ENCODE results near the gene TRPM8.

Gene TRPM8

GRCh38 chr2:234044157-234044556 lies 127.0 kb downstream of the TRPM8 start:
- DNase-seq (ENCODE audit: low read depth in 2 of 2): no peak

DNA sequence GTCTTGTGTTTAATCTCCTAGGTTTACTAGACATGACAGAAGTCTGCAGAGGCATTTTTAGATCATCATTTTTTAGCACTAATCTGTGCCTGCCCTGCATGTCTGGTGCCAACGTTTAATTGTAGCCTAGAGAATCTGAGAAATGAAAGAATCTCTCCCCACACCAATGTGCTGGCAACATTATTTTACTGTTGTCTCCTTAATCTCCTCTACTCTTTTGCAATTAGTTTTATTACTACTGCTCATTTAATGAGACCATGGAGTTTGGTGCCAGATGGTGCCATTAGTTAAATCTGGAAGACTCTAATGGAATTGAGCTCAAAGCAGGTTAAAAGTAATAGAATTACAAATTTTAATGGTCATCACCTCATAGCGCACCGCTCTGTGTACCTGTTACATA lies 129.3 kb downstream of the TRPM8 start:
- DNase-seq (ENCODE audit: low read depth in 2 of 2): no peak

GRCh38 chr2:234047361-234047760 lies 130.2 kb downstream of the TRPM8 start:
- DNase-seq (ENCODE audit: low read depth in 2 of 2): no peak

GRCh38 chr2:234048049-234048448 lies 130.9 kb downstream of the TRPM8 start:
- no peak for DNase-seq (ENCODE audit: low read depth in 2 of 2)

- no peak for DNase-seq (ENCODE audit: low read depth in 2 of 2)
Observed at GRCh38 chr2:234050455-234051135, 133.4 kb downstream of the TRPM8 start, which contains the start of gene SPP2. Gene SPP2 (plus strand): TSS chr2:234050702. CDS start chr2:234050787, 85 bp downstream.

DNA sequence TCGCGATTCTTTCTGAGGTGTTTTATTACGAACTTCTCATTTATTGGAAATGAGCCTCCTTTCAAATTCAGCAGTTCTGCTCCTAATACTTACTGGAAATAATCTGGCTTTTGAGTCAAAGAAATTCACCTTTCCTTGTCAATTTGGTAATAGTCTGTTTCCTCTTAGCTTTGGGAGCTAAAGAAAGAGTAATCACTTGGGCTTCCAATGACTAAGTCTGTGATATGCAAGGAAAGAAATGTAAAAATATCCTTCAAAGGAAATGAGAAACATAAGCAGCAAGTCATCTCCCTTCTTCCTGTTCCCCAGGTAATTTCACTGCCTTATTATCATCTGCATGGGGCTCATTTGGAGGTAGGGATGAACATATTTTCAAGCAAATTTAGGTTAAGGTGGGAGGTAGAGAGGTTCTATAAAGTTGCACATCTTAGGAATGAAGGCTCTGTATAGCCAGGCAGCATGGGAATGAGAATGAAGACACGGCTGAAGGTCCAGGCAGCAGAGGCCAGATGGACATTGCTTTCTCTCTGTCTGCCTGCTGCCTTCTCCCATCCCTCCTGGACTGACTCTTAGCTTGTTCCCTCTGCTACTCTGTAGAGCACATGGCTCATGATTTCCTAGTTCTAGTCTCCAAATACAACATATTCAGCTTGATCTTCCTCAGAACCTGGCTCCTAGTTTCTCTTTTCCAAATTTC lies 134.3 kb downstream of the TRPM8 start:
- DNase-seq (ENCODE audit: low read depth in 2 of 2): no peak

GRCh38 chr2:234058881-234059280 lies 141.7 kb downstream of the TRPM8 start:
- DNase-seq (ENCODE audit: low read depth in 2 of 2): no peak

DNA sequence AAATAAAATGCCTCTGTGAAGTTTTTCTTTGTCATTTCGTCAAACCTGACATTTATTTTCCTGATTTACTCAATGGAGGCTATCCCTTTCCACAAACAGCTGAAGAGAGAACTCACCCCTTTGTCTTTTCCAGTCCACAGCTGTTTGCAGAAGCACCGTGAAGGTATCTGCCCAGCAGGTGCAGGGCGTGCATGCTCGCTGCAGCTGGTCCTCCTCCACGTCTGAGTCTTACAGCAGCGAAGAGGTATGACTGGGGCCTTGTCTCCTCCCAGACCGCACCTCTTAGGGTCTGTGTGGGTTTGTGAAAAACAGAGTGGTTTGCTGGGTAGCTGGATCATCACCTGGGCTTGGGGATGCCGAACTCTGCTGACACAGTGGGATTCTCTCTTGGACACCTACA lies 143.1 kb downstream of the TRPM8 start:
- DNase-seq (ENCODE audit: low read depth in 2 of 2): no peak

DNA sequence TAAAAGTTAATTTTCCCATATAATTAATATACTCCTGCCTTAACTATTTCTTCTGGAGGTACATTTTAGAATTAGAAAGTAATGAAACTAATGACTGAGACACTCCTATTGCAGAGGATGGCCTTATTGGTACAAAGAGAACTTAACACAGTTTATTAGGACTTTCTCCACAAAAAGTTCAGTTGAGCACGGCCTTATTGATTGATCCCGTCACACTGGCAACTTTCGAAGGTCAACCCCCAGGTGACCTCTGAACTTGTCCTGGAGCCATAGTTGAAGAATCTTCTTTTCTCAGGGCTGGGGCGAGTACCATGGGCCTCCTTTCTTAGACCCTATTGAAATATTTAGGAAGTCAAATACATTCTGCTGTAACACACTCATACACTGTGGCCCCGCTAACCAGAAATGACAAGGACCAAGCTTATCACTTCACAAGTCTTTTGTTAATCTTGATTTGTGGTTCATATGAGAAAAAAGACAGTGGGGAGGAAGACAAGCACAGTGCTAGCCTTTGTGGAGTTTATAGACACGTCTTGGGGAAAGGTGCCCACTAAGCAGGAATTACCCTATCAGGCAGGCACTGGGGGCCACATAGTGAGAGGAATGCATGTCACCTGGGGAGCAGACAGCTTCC lies 144.6 kb downstream of the TRPM8 start:
- DNase-seq (ENCODE audit: low read depth in 2 of 2): no peak

DNA sequence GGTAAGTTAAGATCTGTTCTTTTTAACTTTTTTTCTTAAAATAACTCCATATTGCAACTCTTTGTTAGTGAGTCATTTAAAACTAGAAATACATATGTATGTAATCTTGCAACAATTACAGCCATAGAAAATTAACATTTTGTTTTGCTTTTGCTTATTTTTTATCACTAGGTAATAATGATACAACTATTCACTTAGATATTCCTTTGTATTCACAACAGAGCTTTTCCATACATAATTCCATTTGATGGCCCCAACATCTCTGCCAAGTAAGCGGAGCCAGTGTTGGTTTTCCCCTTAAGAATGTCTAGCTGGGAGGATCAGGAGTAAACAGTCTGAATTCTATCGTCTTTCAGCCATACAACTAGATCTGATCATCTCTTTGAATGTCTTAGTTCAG lies 149.4 kb downstream of the TRPM8 start:
- DNase-seq (ENCODE audit: low read depth in 2 of 2): no peak
